SU-DHL-6 (cell line): ENCODE results near the gene WNT1.

Experiments
- H2AFZ ChIP-seq: fragments of 200-600 bp; sonication (generic); 2 replicates; pipeline ENCODE4 v1.6.1; 2014; ENCODE audit warnings: low read depth, mild to moderate bottlenecking, moderate library complexity, mixed read lengths, antibody characterized with exemption, low read length; ENCODE audit not compliant: severe bottlenecking
- H3F3A ChIP-seq: fragments of 200-600 bp; shearing (Covaris generic); 2 replicates; pipeline ENCODE4 v1.6.0; 2016; ENCODE audit warnings: antibody characterized with exemption, mild to moderate bottlenecking; ENCODE audit not compliant: insufficient read depth
- H3K27ac ChIP-seq: fragments of 200-600 bp; sonication (generic); 2 replicates; pipeline ENCODE4 v1.5.1; 2016; ENCODE audit warnings: low read depth, mild to moderate bottlenecking, low read length, moderate library complexity, mixed read lengths
- H3K27me3 ChIP-seq: fragments of 200-600 bp; sonication (generic), shearing (Covaris generic); 2 replicates; pipeline ENCODE4 v1.6.0; 2014; ENCODE audit warnings: mild to moderate bottlenecking, low read length
- H3K36me3 ChIP-seq: fragments of 200-600 bp; sonication (generic); 2 replicates; pipeline ENCODE4 v1.6.1; 2014; ENCODE audit warnings: mild to moderate bottlenecking, low read length, mixed read lengths
- H3K4me2 ChIP-seq: fragments of 300-600, 200-600 bp; shearing (Covaris generic), sonication (generic); 2 replicates; pipeline ENCODE4 v1.6.0; 2014; ENCODE audit warnings: low read length, low read depth, mild to moderate bottlenecking; ENCODE audit not compliant: poor library complexity, severe bottlenecking
- H3K4me3 ChIP-seq: fragments of 200-600 bp; sonication (generic); 2 replicates; pipeline ENCODE4 v1.5.1; 2014; ENCODE audit warnings: antibody characterized with exemption, low read length, mild to moderate bottlenecking, mixed read lengths; ENCODE audit not compliant: insufficient read depth, poor library complexity, severe bottlenecking
- H3K79me2 ChIP-seq: fragments of 200-600 bp; sonication (generic); 2 replicates; pipeline ENCODE4 v1.6.1; 2014; ENCODE audit warnings: mild to moderate bottlenecking, low read length, moderate library complexity; ENCODE audit not compliant: insufficient read depth
- H3K9ac ChIP-seq: fragments of 200-600 bp; sonication (generic); 2 replicates; pipeline ENCODE4 v1.7.0; 2014; ENCODE audit warnings: mild to moderate bottlenecking, low read length
- H3K9me2 ChIP-seq: fragments of 200-600 bp; sonication (generic); replicated peaks from 2 replicates; pipeline ENCODE4 v1.6.1; 2014; ENCODE audit warnings: low read length; ENCODE audit not compliant: insufficient read depth
- H3K9me3 ChIP-seq: fragments of 200-600 bp; sonication (generic); 2 replicates; pipeline ENCODE4 v1.6.1; 2014; ENCODE audit warnings: low read length, mixed read lengths; ENCODE audit not compliant: insufficient read depth
- H4K20me1 ChIP-seq: fragments of 200-600 bp; sonication (generic); 2 replicates; pipeline ENCODE4 v1.6.1; 2014; ENCODE audit warnings: low read depth, mild to moderate bottlenecking, antibody characterized with exemption, low read length, moderate library complexity, mixed read lengths
- CTCF ChIP-seq: fragments of 200-600 bp; sonication (generic); IDR thresholded peaks from one replicate; pipeline ENCODE4 v1.5.1; 2017; ENCODE audit warnings: antibody characterized with exemption, mild to moderate bottlenecking, low read length, moderate library complexity; ENCODE audit not compliant: insufficient read depth, poor library complexity, severe bottlenecking
- EZH2phosphoT487 ChIP-seq: fragments of 200-600 bp; sonication (generic), shearing (Covaris generic); conservative IDR thresholded peaks from 2 replicates; pipeline ENCODE4 v1.6.1; 2018; ENCODE audit warnings: mild to moderate bottlenecking, antibody characterized with exemption, low read length, moderate library complexity, mixed read lengths

Gene WNT1

GRCh38 chr12:48967991-48968390, 10.1 kb upstream of the WNT1 start:
- Histone ChIP-seq H2AFZ (no peak overlapping the region), H3K4me2 (no peak overlapping the region), H3K79me2 (no peaks in the 10 kb centered on the region), H3K9ac (no peak overlapping the region), H3K36me3 (no peaks in the 10 kb centered on the region), H3K9me2 (no peaks in the 10 kb centered on the region), H4K20me1 (no peaks in the 10 kb centered on the region), H3K27me3 (no peaks in the 10 kb centered on the region), H3K9me3 (no peaks in the 10 kb centered on the region), H3K27ac (no peak overlapping the region), H3F3A (no peaks in the 10 kb centered on the region), H3K4me3 (no peak overlapping the region)
- no peak for TF ChIP-seq EZH2phosphoT487
- TF ChIP-seq CTCF, result no peak

- TF ChIP-seq EZH2phosphoT487, result no peak
- TF ChIP-seq CTCF, result no peak
- no peaks in the 10 kb centered on the region for H3K79me2 ChIP-seq
- no peaks in the 10 kb centered on the region for H3K36me3 ChIP-seq
- no peaks in the 10 kb centered on the region for H3K9me2 ChIP-seq
- H3K4me2 ChIP-seq, result no peak overlapping the region
- H3K27ac ChIP-seq, result no peak overlapping the region
- no peak overlapping the region for H3K9ac ChIP-seq
- no peaks in the 10 kb centered on the region for H3K9me3 ChIP-seq
- H2AFZ ChIP-seq, result no peak overlapping the region
- no peaks in the 10 kb centered on the region for H3F3A ChIP-seq
- H3K4me3 ChIP-seq, result no peak overlapping the region
- H4K20me1 ChIP-seq, result no peaks in the 10 kb centered on the region
- no peaks in the 10 kb centered on the region for H3K27me3 ChIP-seq
These were observed 9.7 kb upstream of the WNT1 start for GRCh38 chr12:48968467-48968866.

- Histone ChIP-seq H2AFZ (no peak overlapping the region), H3K27me3 (no peaks in the 10 kb centered on the region), H3K4me3 (no peak overlapping the region), H3F3A (no peaks in the 10 kb centered on the region), H4K20me1 (no peaks in the 10 kb centered on the region), H3K79me2 (no peaks in the 10 kb centered on the region), H3K9me3 (no peaks in the 10 kb centered on the region), H3K27ac (no peak overlapping the region), H3K36me3 (no peaks in the 10 kb centered on the region), H3K9ac (no peak overlapping the region), H3K4me2 (no peak overlapping the region), H3K9me2 (no peaks in the 10 kb centered on the region)
- TF ChIP-seq CTCF (no peak), EZH2phosphoT487 (no peak)
These were observed 8.9 kb upstream of the WNT1 start for GRCh38 chr12:48969160-48969771.
